ENCODE results near the gene RBX1. TPM values are rescaled to one million over a fixed set of nuclear protein-coding genes. Genes with fewer than 3 reads are reported as not detected.

The RBX1 gene
- total RNA-seq, 2 experiments from 2014 or later = 49.9 to 96.6 TPM

- ChIA-PET CTCF (interaction anchor here (0.6 to 1.0 kb wide), 2 partner anchors 46 to 62 kb away, joined by 3 read pairs; no protein-coding TSS in a partner anchor), POLR2A (interaction anchor here (0.8 to 1.3 kb wide), 4 partner anchors 46 to 83 kb away, joined by 3 to 4 read pairs (median 4); partner anchors contain the start of gene EP300)
Observed at GRCh38 chr22:41022470-41023298, 71.5 kb downstream of the RBX1 start.

More at GRCh38 chr22:41022470-41023298, 71.5 kb downstream of the RBX1 start:
- intact Hi-C loops (cut with DNase I, micrococcal nuclease) = loop anchor here (1.0 to 5.0 kb wide), 8 partner anchors 69 to 522 kb away; partner anchors contain the start of genes RBX1 (in 2 of the 2), L3MBTL2 (in 1 of the 2), POLR3H (in 1 of the 2) and TEF (in 1 of the 2)
- peaks cover 14% of the 10 kb centered on the region for H3K4me1 Mint-ChIP-seq
- DNase-seq (peak; percentile 91), ATAC-seq (peak; percentile 80)
- peak overlapping the region; percentile 91 for H3K4me3 Mint-ChIP-seq
- H3K27ac Mint-ChIP-seq = peak overlapping the region; percentile 86
- no peaks in the 10 kb centered on the region for H3K36me3 Mint-ChIP-seq (ENCODE audit: low read depth)
- H3K27me3 Mint-ChIP-seq = peaks cover 2% of the 10 kb centered on the region
- no peaks in the 10 kb centered on the region for H3K9me3 Mint-ChIP-seq (ENCODE audit: low read depth)

Other genes with a start within 250 kb of the RBX1 start
- 10 to 100 TPM; 23.3 to 29.7 TPM for gene SLC25A17, start 132.0 kb upstream of the RBX1 start, total RNA-seq
- gene ST13, start 94.7 kb upstream of the RBX1 start, total RNA-seq = 100 to 1,000 TPM; 260 to 297 TPM
- gene XPNPEP3, start 94.2 kb upstream of the RBX1 start, total RNA-seq = 10 to 100 TPM; 21.5 to 25.8 TPM
- gene DNAJB7, start 89.3 kb upstream of the RBX1 start, total RNA-seq = not detected
- gene EP300, start 141.2 kb downstream of the RBX1 start, total RNA-seq = 10 to 100 TPM; 40.5 to 61.2 TPM